Measurements from ENCODE around the gene COBLL1. TPM values are rescaled to one million over a fixed set of nuclear protein-coding genes. Genes with fewer than 3 reads are reported as not detected.

The COBLL1 gene
- total RNA-seq, 4 donors from 2014 or later, result 41.4 to 66.0 (median 61.9) TPM

DNA sequence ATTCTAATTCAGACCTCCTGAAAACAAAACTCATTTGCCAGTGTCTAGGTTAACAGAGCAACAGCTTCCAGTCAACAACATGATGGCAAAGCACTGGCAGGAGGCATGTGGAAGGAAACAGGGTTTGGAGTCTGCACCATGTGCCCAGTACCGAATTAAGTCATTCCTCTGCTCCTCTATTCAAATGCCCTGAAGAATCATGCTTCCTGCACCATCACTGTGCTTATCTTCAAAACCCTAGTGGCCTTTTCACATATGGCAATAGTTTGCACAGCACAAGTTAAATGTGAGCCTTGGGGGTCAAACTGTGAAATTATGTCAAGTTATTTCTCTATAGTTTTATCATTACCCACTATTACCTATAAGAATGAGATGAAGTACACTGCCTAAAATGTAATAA lies 145.0 kb downstream of the COBLL1 start:
- Histone ChIP-seq H3K36me3 (peaks cover 0 to 43% (median 4%) of the 10 kb centered on the region in 4 donors), H3K9me3 (no peaks in the 10 kb centered on the region), H3K27me3 (no peaks in the 10 kb centered on the region), H3K27ac (replicated peaks in 1 of 4) (peak overlapping the region in 1 of 4 donors; percentile 16), H3K4me1 (peaks cover 0 to 64% (median 54%) of the 10 kb centered on the region in 4 donors), H3K4me3 (no peak overlapping the region)
- WGBS, result 67% methylated on average over 1 of the region's 1 CpG
- intact Hi-C loops (cut with DNase I), result no loop called here
- no peak for DNase-seq (ENCODE audit: extremely low spot score)
- TF ChIP-seq EP300 (IDR thresholded peaks at IDR 0.05) (no peak), POLR2AphosphoS5 (IDR thresholded peaks at IDR 0.05) (no peak), POLR2A (IDR thresholded peaks at IDR 0.05; ENCODE audit: low read depth) (no peak)
- TF ChIP-seq, protein P1, sequence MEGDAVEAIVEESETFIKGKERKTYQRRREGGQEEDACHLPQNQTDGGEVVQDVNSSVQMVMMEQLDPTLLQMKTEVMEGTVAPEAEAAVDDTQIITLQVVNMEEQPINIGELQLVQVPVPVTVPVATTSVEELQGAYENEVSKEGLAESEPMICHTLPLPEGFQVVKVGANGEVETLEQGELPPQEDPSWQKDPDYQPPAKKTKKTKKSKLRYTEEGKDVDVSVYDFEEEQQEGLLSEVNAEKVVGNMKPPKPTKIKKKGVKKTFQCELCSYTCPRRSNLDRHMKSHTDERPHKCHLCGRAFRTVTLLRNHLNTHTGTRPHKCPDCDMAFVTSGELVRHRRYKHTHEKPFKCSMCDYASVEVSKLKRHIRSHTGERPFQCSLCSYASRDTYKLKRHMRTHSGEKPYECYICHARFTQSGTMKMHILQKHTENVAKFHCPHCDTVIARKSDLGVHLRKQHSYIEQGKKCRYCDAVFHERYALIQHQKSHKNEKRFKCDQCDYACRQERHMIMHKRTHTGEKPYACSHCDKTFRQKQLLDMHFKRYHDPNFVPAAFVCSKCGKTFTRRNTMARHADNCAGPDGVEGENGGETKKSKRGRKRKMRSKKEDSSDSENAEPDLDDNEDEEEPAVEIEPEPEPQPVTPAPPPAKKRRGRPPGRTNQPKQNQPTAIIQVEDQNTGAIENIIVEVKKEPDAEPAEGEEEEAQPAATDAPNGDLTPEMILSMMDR (IDR thresholded peaks at IDR 0.05), result no peak

DNA sequence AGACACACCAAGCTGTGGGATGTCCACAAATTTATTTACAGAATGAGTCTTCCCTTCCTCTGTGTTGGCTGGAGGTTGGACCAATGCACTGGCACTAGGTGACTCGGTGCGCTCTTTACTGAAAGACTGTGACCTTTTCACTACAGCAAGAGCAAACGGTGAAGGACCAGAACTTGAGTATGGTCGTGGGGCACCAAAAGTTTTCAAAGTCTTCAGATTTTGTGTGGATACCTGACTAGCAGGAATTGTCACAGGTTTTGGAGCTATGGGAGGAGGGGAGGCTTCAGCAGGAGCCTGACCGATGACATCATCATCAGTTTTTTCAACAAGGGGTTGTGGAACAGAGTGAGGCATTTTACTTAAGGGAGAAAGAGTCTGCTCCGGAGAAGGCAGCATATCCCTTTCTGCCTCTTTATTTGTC lies 147.3 kb downstream of the COBLL1 start:
- H3K27ac ChIP-seq (replicated peaks in 1 of 4), result peak overlapping the region; percentile 43 to 50 (median 44)
- 84% methylated on average over 6 of the region's 6 CpGs for WGBS
- no peak overlapping the region for H3K4me3 ChIP-seq
- H3K27me3 ChIP-seq, result no peaks in the 10 kb centered on the region
- no peaks in the 10 kb centered on the region for H3K9me3 ChIP-seq
- H3K36me3 ChIP-seq, result peaks cover 0 to 52% (median 7%) of the 10 kb centered on the region in 4 donors
- intact Hi-C loops (cut with DNase I), result no loop called here
- TF ChIP-seq, protein P1 (IDR thresholded peaks at IDR 0.05), result no peak
- TF ChIP-seq POLR2A (IDR thresholded peaks at IDR 0.05; ENCODE audit: low read depth), result no peak
- no peak for TF ChIP-seq POLR2AphosphoS5 (IDR thresholded peaks at IDR 0.05)
- no peak for TF ChIP-seq EP300 (IDR thresholded peaks at IDR 0.05)
- peaks cover 0 to 55% (median 46%) of the 10 kb centered on the region in 4 donors for H3K4me1 ChIP-seq
- no peak for DNase-seq (ENCODE audit: extremely low spot score)

DNA sequence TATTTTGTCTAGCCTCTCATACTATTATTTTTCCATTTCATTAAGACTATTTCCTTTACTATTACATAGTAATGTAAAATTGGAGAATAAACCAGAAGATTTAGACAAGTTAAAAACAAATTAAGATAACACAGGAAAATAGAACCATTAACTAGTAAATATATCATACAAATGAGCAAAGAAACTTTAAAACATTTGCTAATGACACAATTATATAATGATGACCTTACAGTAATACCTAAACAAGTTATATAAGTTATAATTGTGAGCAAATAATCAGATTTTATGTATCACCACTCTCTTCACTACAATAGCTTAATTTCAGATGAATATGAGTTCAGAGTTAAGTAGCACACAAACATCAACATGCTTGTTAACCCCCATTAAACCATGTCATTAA lies 147.8 kb downstream of the COBLL1 start:
- Histone ChIP-seq H3K27ac (replicated peaks in 1 of 4) (peak overlapping the region; percentile 43 to 50 (median 44)), H3K27me3 (no peaks in the 10 kb centered on the region), H3K36me3 (peaks cover 0 to 48% (median 5%) of the 10 kb centered on the region in 4 donors), H3K4me3 (no peak overlapping the region), H3K9me3 (no peaks in the 10 kb centered on the region), H3K4me1 (peaks cover 0 to 59% (median 50%) of the 10 kb centered on the region in 4 donors)
- TF ChIP-seq POLR2AphosphoS5 (IDR thresholded peaks at IDR 0.05), result no peak
- TF ChIP-seq POLR2A (IDR thresholded peaks at IDR 0.05; ENCODE audit: low read depth), result no peak
- TF ChIP-seq, protein P1 (IDR thresholded peaks at IDR 0.05), result no peak
- no peak for TF ChIP-seq EP300 (IDR thresholded peaks at IDR 0.05)
- DNase-seq (ENCODE audit: extremely low spot score), result no peak
- intact Hi-C loops (cut with DNase I), result no loop called here

DNA sequence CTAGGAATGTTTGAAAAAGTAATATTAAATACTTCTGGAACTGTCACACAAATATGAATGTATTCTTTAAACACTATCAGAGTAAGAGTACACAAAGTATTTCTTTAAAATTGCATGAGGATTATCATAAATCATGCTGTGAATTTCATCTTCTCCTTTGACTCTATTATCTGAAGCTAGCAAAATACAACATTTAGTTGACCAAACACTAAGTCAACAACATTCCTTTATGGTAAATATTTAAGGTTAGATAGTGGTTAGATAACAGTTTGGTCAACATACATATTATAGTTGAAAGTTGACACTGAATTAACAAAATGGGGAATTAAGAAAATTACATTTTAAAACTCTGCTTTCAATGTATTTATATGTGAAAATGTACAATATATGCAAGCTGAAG lies 148.2 kb downstream of the COBLL1 start:
- Histone ChIP-seq H3K4me3 (no peak overlapping the region), H3K9me3 (no peaks in the 10 kb centered on the region), H3K27me3 (no peaks in the 10 kb centered on the region), H3K36me3 (peaks cover 0 to 43% (median 3%) of the 10 kb centered on the region in 4 donors), H3K27ac (replicated peaks in 1 of 4) (peak overlapping the region in 2 of 4 donors; percentile 43 to 44), H3K4me1 (peaks cover 0 to 63% (median 50%) of the 10 kb centered on the region in 4 donors)
- intact Hi-C loops (cut with DNase I), result no loop called here
- TF ChIP-seq EP300 (IDR thresholded peaks at IDR 0.05) (no peak), POLR2AphosphoS5 (IDR thresholded peaks at IDR 0.05) (no peak), POLR2A (IDR thresholded peaks at IDR 0.05; ENCODE audit: low read depth) (no peak)
- TF ChIP-seq, protein P1 (IDR thresholded peaks at IDR 0.05), result no peak
- no peak for DNase-seq (ENCODE audit: extremely low spot score)

DNA sequence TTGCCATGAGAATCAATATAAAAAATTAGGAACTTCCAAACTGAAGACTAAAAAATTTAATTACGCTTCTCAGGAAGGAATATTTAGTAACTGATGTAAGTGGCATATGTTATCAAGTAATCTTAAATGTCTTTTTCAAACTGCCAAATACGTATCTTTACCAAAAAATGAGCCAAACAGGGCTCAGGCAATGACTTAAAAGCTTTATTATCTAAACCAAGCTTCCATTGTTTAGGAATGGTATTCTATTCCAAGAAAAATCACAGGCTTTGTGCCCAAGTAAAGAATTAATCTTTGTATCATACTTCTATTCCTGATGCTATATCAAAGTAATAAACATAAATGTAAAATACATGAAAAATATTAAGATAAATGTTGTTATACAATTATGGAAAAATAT lies 148.7 kb downstream of the COBLL1 start:
- H3K36me3 ChIP-seq, result peaks cover 0 to 43% (median 3%) of the 10 kb centered on the region in 4 donors
- no peaks in the 10 kb centered on the region for H3K9me3 ChIP-seq
- TF ChIP-seq, protein P1 (IDR thresholded peaks at IDR 0.05), result no peak
- no peak for TF ChIP-seq EP300 (IDR thresholded peaks at IDR 0.05)
- TF ChIP-seq POLR2A (IDR thresholded peaks at IDR 0.05; ENCODE audit: low read depth), result no peak
- TF ChIP-seq POLR2AphosphoS5 (IDR thresholded peaks at IDR 0.05), result no peak
- peak overlapping the region in 3 of 4 donors; percentile 8 to 43 (median 15) for H3K27ac ChIP-seq (replicated peaks in 1 of 4)
- 41% methylated on average over 2 of the region's 2 CpGs for WGBS
- no peak for DNase-seq (ENCODE audit: extremely low spot score)
- no peaks in the 10 kb centered on the region for H3K27me3 ChIP-seq
- H3K4me3 ChIP-seq, result no peak overlapping the region
- intact Hi-C loops (cut with DNase I), result no loop called here
- H3K4me1 ChIP-seq, result peaks cover 0 to 63% (median 50%) of the 10 kb centered on the region in 4 donors
